IMR-90 (cell line): ENCODE measurements around the gene PPL. TPM values are rescaled to one million over a fixed set of nuclear protein-coding genes. Genes with fewer than 3 reads are reported as not detected.

Experiments used
- ATAC-seq: fragments of 200-7000 bp; cut with Tn5 transposase; 2 replicates; pipeline ENCODE4 v1.9.1; 2020; ENCODE audit warnings: low read depth, mild to moderate bottlenecking, moderate library complexity
- BruUV-seq: library from RNA; stranded (reverse); fragments of 400-500 nt; replicated peaks from 2 replicates; lab custom pipeline; 2021; lab: Mats Ljungman, UMichigan
- CTCF ChIA-PET: fragments of 300-600 bp; formaldehyde crosslinking; extraction: SDS; loops from one replicate; lab custom pipeline; 2021; ENCODE audit warnings: antibody characterized with exemption; lab: Yijun Ruan, JAX
- POLR2A ChIA-PET: fragments of 300-600 bp; sonication (Branson Sonifier 250); formaldehyde crosslinking; loops from one replicate; lab custom pipeline; 2022; ENCODE audit warnings: antibody characterized with exemption; ENCODE audit not compliant: unreplicated experiment; lab: Charles Lee
- DNase-seq: peaks from one replicate; pipeline ENCODE4 v3.0.0; 2013
- H2AFZ ChIP-seq: replicated peaks from 2 replicates; pipeline ENCODE3; 2013; ENCODE audit warnings: low read length, mild to moderate bottlenecking; ENCODE audit not compliant: poor library complexity
- H2AK5ac ChIP-seq: 2 replicates; pipeline ENCODE4 v1.6.1; 2013; ENCODE audit warnings: low read depth, low read length, inconsistent platforms
- H2AK9ac ChIP-seq: replicated peaks from 2 replicates; pipeline ENCODE3; 2013; ENCODE audit warnings: mild to moderate bottlenecking, low read depth, low read length, moderate library complexity; ENCODE audit not compliant: poor library complexity
- H2BK120ac ChIP-seq: 2 replicates; pipeline ENCODE4 v1.6.1; 2013; ENCODE audit warnings: low read depth, low read length, inconsistent platforms
- H2BK15ac ChIP-seq: 3 replicates; pipeline ENCODE4 v1.6.1; 2013; ENCODE audit warnings: low read depth, low read length, inconsistent platforms
- H2BK20ac ChIP-seq: 2 replicates; pipeline ENCODE4 v1.6.1; 2013; ENCODE audit warnings: low read depth, mild to moderate bottlenecking, inconsistent platforms, low read length, moderate library complexity
- H2BK5ac ChIP-seq: 2 replicates; pipeline ENCODE4 v1.6.1; 2013; ENCODE audit warnings: mild to moderate bottlenecking, low read depth, low read length, inconsistent platforms; ENCODE audit not compliant: poor library complexity, severe bottlenecking
- H3K14ac ChIP-seq: replicated peaks from 2 replicates; pipeline ENCODE4 v1.6.1; 2013; ENCODE audit warnings: low read depth, low read length, inconsistent platforms
- H3K18ac ChIP-seq: 2 replicates; pipeline ENCODE4 v1.6.1; 2013; ENCODE audit warnings: low read depth, low read length, control low read depth
- H3K23ac ChIP-seq: 2 replicates; pipeline ENCODE4 v1.6.1; 2013; ENCODE audit warnings: low read depth, low read length, inconsistent platforms
- H3K27ac ChIP-seq: 2 replicates; pipeline ENCODE4 v1.5.1; 2013; ENCODE audit warnings: mild to moderate bottlenecking, control low read depth, low read length; ENCODE audit not compliant: insufficient read depth
- H3K27me3 ChIP-seq: 2 replicates; pipeline ENCODE4 v1.6.1; 2013; ENCODE audit warnings: low read length; ENCODE audit not compliant: control insufficient read depth, insufficient read depth
- H3K36me3 ChIP-seq: 2 replicates; pipeline ENCODE4 v1.6.1; 2013; ENCODE audit warnings: low read length, mixed read lengths; ENCODE audit not compliant: control insufficient read depth, insufficient read depth
- H3K4ac ChIP-seq: 2 replicates; pipeline ENCODE4 v1.6.1; 2013; ENCODE audit warnings: low read depth, low read length, inconsistent platforms
- H3K4me1 ChIP-seq: 2 replicates; pipeline ENCODE4 v1.6.1; 2013; ENCODE audit warnings: low read length, mixed read lengths; ENCODE audit not compliant: control insufficient read depth, insufficient read depth
- H3K4me2 ChIP-seq: 2 replicates; pipeline ENCODE4 v1.6.1; 2013; ENCODE audit warnings: low read depth, mild to moderate bottlenecking, control low read depth, low read length, moderate library complexity
- H3K4me3 ChIP-seq: 2 replicates; pipeline ENCODE4 v1.5.1; 2013; ENCODE audit warnings: low read depth, mild to moderate bottlenecking, control low read depth, low read length, moderate library complexity; ENCODE audit not compliant: insufficient read depth
- H3K56ac ChIP-seq: 2 replicates; pipeline ENCODE4 v1.6.1; 2013; ENCODE audit warnings: low read length, inconsistent platforms; ENCODE audit not compliant: insufficient read depth; ENCODE audit errors: extremely low read depth
- H3K79me1 ChIP-seq, 2 experiments: 2 replicates each; pipeline ENCODE4 v1.6.1; 2013; ENCODE audit warnings: low read length in 2 of 2, inconsistent platforms in 1 of 2, low read depth in 1 of 2
- H3K9ac ChIP-seq: 2 replicates; pipeline ENCODE4 v1.6.1; 2013; ENCODE audit warnings: low read depth, low read length, control low read depth
- H3K9me1 ChIP-seq: 2 replicates; pipeline ENCODE4 v1.6.1; 2013; ENCODE audit warnings: low read length, inconsistent platforms; ENCODE audit not compliant: insufficient read depth
- H3K9me3 ChIP-seq: 2 replicates; pipeline ENCODE4 v1.6.1; 2013; ENCODE audit warnings: low read length; ENCODE audit not compliant: control insufficient read depth, insufficient read depth
- H4K20me1 ChIP-seq: 2 replicates; pipeline ENCODE4 v1.6.1; 2013; ENCODE audit warnings: low read length, inconsistent platforms; ENCODE audit not compliant: insufficient read depth
- H4K5ac ChIP-seq: 2 replicates; pipeline ENCODE4 v1.6.1; 2013; ENCODE audit warnings: mild to moderate bottlenecking, low read depth, low read length, control low read depth
- H4K8ac ChIP-seq, 2 experiments: 2 replicates each; pipeline ENCODE4 v1.6.1; 2013; ENCODE audit warnings: low read depth in 2 of 2, low read length in 2 of 2, control low read depth in 1 of 2, inconsistent platforms in 1 of 2
- H4K91ac ChIP-seq: 2 replicates; pipeline ENCODE4 v1.6.1; 2013; ENCODE audit warnings: low read depth, low read length, inconsistent platforms; ENCODE audit not compliant: insufficient read depth
- BHLHE40 ChIP-seq: fragments of 150-350 bp; IDR thresholded peaks from 2 replicates; pipeline ENCODE4 v1.6.1; 2016; ENCODE audit warnings: mild to moderate bottlenecking, low read depth, low read length
- CEBPB ChIP-seq: IDR thresholded peaks from 2 replicates; pipeline ENCODE4 v1.6.1; 2012; ENCODE audit warnings: low read depth, low read length, improper control_type of control experiment
- CHD1 ChIP-seq: IDR thresholded peaks from 2 replicates; pipeline ENCODE4 v1.6.1; 2012; ENCODE audit warnings: low read depth, low read length, improper control_type of control experiment
- CTCF ChIP-seq: conservative IDR thresholded peaks from 2 replicates; pipeline ENCODE4 v1.5.1; 2012; ENCODE audit warnings: mild to moderate bottlenecking, low read depth, low read length, improper control_type of control experiment
- ELK1 ChIP-seq: fragments of 150-350 bp; IDR thresholded peaks from 2 replicates; pipeline ENCODE4 v1.6.1; 2016; ENCODE audit warnings: low read depth, mild to moderate bottlenecking, low read length, moderate library complexity, borderline replicate concordance
- FOS ChIP-seq: fragments of 150-350 bp; IDR thresholded peaks from 2 replicates; pipeline ENCODE4 v1.6.1; 2016; ENCODE audit warnings: low read depth, low read length
- MAFK ChIP-seq: IDR thresholded peaks from 2 replicates; pipeline ENCODE4 v1.6.1; 2012; ENCODE audit warnings: low read depth, low read length, improper control_type of control experiment
- MAZ ChIP-seq: IDR thresholded peaks from 2 replicates; pipeline ENCODE4 v1.6.1; 2012; ENCODE audit warnings: low read depth, mild to moderate bottlenecking, low read length, improper control_type of control experiment, moderate library complexity, borderline replicate concordance
- MXI1 ChIP-seq: IDR thresholded peaks from 2 replicates; pipeline ENCODE4 v1.6.1; 2012; ENCODE audit warnings: low read depth, mild to moderate bottlenecking, low read length, moderate library complexity, borderline replicate concordance
- NFE2L2 ChIP-seq: fragments of 150-350 bp; IDR thresholded peaks from 2 replicates; pipeline ENCODE4 v1.6.1; 2016; ENCODE audit warnings: low read depth, mild to moderate bottlenecking, low read length
- POLR2A ChIP-seq: IDR thresholded peaks from 2 replicates; pipeline ENCODE4 v1.6.1; 2012; ENCODE audit warnings: mild to moderate bottlenecking, low read depth, low read length
- RAD21 ChIP-seq: IDR thresholded peaks from 2 replicates; pipeline ENCODE4 v1.6.1; 2012; ENCODE audit warnings: low read length, improper control_type of control experiment
- RCOR1 ChIP-seq: IDR thresholded peaks from 2 replicates; pipeline ENCODE4 v1.6.1; 2012; ENCODE audit warnings: mild to moderate bottlenecking, low read length, improper control_type of control experiment; ENCODE audit not compliant: insufficient replicate concordance
- RFX5 ChIP-seq: IDR thresholded peaks from 2 replicates; pipeline ENCODE4 v1.8.0; 2012; ENCODE audit warnings: low read depth, mild to moderate bottlenecking, low read length, moderate library complexity
- SMC3 ChIP-seq: fragments of 150-350 bp; IDR thresholded peaks from 2 replicates; pipeline ENCODE4 v1.6.1; 2016; ENCODE audit warnings: low read depth, mild to moderate bottlenecking, antibody characterized with exemption, low read length, moderate library complexity
- USF2 ChIP-seq: fragments of 150-350 bp; IDR thresholded peaks from 2 replicates; pipeline ENCODE4 v1.6.1; 2017; ENCODE audit warnings: mild to moderate bottlenecking, antibody characterized with exemption, low read length, low read depth
- WGBS, 2 experiments: methylation state at CpG; one replicate each; pipeline versions ENCODE4 v1.1.5 to v1.1.7; 2013; ENCODE audit warnings: missing lambda C conversion rate in 2 of 2; ENCODE audit not compliant: insufficient read length in 1 of 2; ENCODE audit errors: extremely low coverage in 2 of 2; 5-methylcytosine and 5-hydroxymethylcytosine counted together
- dilution Hi-C: fragments of 300-500 bp; cut with HindIII; formaldehyde crosslinking; loops from one replicate; pipeline ENCODE4 v1.14.3; 2018; ENCODE audit warnings: low sequenced_read_pairs; ENCODE audit not compliant: unreplicated experiment
- in situ Hi-C: fragments of 300-500 bp; cut with MboI; formaldehyde crosslinking; loops from 3 replicates; pipeline ENCODE4 v1.14.3; 2019; ENCODE audit warnings: low sequenced_read_pairs, inconsistent platforms, mixed read lengths
- intact Hi-C: fragments of 100-400 bp; cut with micrococcal nuclease; formaldehyde crosslinking; loops from 2 replicates; pipeline ENCODE4 v1.10.0; 2022
- polyA plus RNA-seq, 3 experiments: library from polyadenylated mRNA; depleted of rRNA; stranded (reverse); fragments of >200 nt; gene quantifications; 2 replicates each; pipeline ENCODE4 v1.2.3, GENCODE V29; 2012; ENCODE audit warnings: low replicate concordance in 1 of 3
- total RNA-seq: library from RNA; depleted of rRNA; stranded (reverse); fragments of >200 nt; gene quantifications from 2 replicates; pipeline ENCODE4 v1.2.3, GENCODE V29; 2012

PPL gene
- total and polyA plus RNA-seq, 2 of the 4 experiments (the other 2 are of a cell fraction): 0.34 to 0.36 TPM

GRCh38 chr16:4870138-4870671, 66.7 kb downstream of the PPL start:
- TF ChIP-seq RFX5: no peak
- TF ChIP-seq USF2: no peak
- TF ChIP-seq NFE2L2: no peak
- TF ChIP-seq FOS: no peak
- no peak for TF ChIP-seq CTCF
- no peak for TF ChIP-seq POLR2A
- no peak for TF ChIP-seq RAD21
- TF ChIP-seq MAFK: no peak
- TF ChIP-seq ELK1: no peak
- no peak for TF ChIP-seq CEBPB
- no peak for TF ChIP-seq SMC3
- TF ChIP-seq BHLHE40: no peak
- no peak for TF ChIP-seq MXI1
- TF ChIP-seq CHD1: no peak
- TF ChIP-seq RCOR1: no peak
- TF ChIP-seq MAZ: no peak
- Histone ChIP-seq H3K14ac (no peak overlapping the region), H3K9ac (no peak overlapping the region), H3K4me3 (no peak overlapping the region), H2AK5ac (no peak overlapping the region), H2BK15ac (no peak overlapping the region), H4K91ac (no peak overlapping the region), H3K27me3 (no peaks in the 10 kb centered on the region), H3K23ac (no peak overlapping the region), H4K8ac (no peak overlapping the region), H2AFZ (no peak overlapping the region), H3K18ac (no peak overlapping the region), H4K20me1 (peaks cover 41% of the 10 kb centered on the region), H3K4me1 (no peaks in the 10 kb centered on the region), H3K9me1 (no peaks in the 10 kb centered on the region), H3K56ac (no peak overlapping the region), H3K4ac (no peak overlapping the region), H3K4me2 (no peak overlapping the region), H2BK120ac (no peak overlapping the region), H2AK9ac (peak overlapping the region; percentile 5), H3K27ac (no peak overlapping the region), H2BK5ac (no peak overlapping the region), H2BK20ac (no peak overlapping the region), H4K5ac (no peak overlapping the region), H3K36me3 (peaks cover 62% of the 10 kb centered on the region), H3K79me1 (peaks cover 17 to 61% of the 10 kb centered on the region in 2 experiments), H3K9me3 (no peaks in the 10 kb centered on the region)
- CTCF ChIA-PET: no interaction called here
- in situ Hi-C loops: no loop called here
- dilution Hi-C loops: no loop called here
- POLR2A ChIA-PET: no interaction called here
- DNase-seq (no peak), ATAC-seq (no peak)
- 91% methylated on average over 17 of the region's 21 CpGs; no CpG with 5 or more reads in 1 of the 2 experiments for WGBS, 2 experiments
- intact Hi-C loops: no loop called here
- BruUV-seq: no TSS peak
